Upper lobe of left lung (tissue), 4 donors: ENCODE results near the gene SPATS1.

Source experiments
- CTCF ChIP-seq, 6 experiments: fragments of 450-650 bp in 4 of 6; fragments of 200-600 bp in 2 of 6; sonication (generic) in 2 of 6; IDR thresholded peaks; one replicate each; pipeline ENCODE4 v1.5.1; 2016 to 2019; ENCODE audit warnings: antibody characterized with exemption in 6 of 6
- POLR2A ChIP-seq, 4 donors: fragments of 450-650 bp; IDR thresholded peaks; one replicate each; pipeline ENCODE4 v1.5.1; 2016 to 2017; ENCODE audit warnings: antibody characterized with exemption in 4 of 4, mild to moderate bottlenecking in 2 of 4

GRCh38 chr6:44298055-44298803 lies 44.2 kb upstream of the SPATS1 start:
- TF ChIP-seq CTCF (IDR thresholded peaks at IDR 0.05) (no peak), POLR2A (IDR thresholded peaks at IDR 0.05) (no peak)
